ENCODE results near the gene BTBD2. TPM values are rescaled to one million over a fixed set of nuclear protein-coding genes. Genes with fewer than 3 reads are reported as not detected.

The BTBD2 gene
- total RNA-seq, 3 donors from 2014 or later: 52.0 to 67.2 (median 54.4) TPM

- Histone ChIP-seq H3K27ac (peak overlapping the region in 1 of 2 donors; percentile 12), H3K9me3 (no peaks in the 10 kb centered on the region), H3K4me1 (peaks cover 0 to 6% of the 10 kb centered on the region in 2 donors), H3K4me3 (no peak overlapping the region), H3K36me3 (no peaks in the 10 kb centered on the region), H3K27me3 (no peaks in the 10 kb centered on the region)
- no peak for DNase-seq (ENCODE audit: low spot score in 2 of 2)
- no peak for TF ChIP-seq CTCF (IDR thresholded peaks at IDR 0.05)
- no peak for TF ChIP-seq POLR2A (IDR thresholded peaks at IDR 0.05)
- TF ChIP-seq POLR2AphosphoS5 (IDR thresholded peaks at IDR 0.05): no peak
- intact Hi-C loops (cut with DNase I; ENCODE audit: low total_unique reads): no loop called here
Observed at GRCh38 chr19:2012941-2013682, 2.4 kb downstream of the BTBD2 start.

GRCh38 chr19:2011169-2011568 is 4.3 kb downstream of the BTBD2 start:
- Histone ChIP-seq H3K36me3 (no peaks in the 10 kb centered on the region), H3K4me3 (no peak overlapping the region), H3K4me1 (peaks cover 0 to 6% of the 10 kb centered on the region in 2 donors), H3K9me3 (no peaks in the 10 kb centered on the region), H3K27ac (no peak overlapping the region), H3K27me3 (no peaks in the 10 kb centered on the region)
- no peak for TF ChIP-seq POLR2AphosphoS5 (IDR thresholded peaks at IDR 0.05)
- TF ChIP-seq POLR2A (IDR thresholded peaks at IDR 0.05): no peak
- no peak for TF ChIP-seq CTCF (IDR thresholded peaks at IDR 0.05)
- intact Hi-C loops (cut with DNase I; ENCODE audit: low total_unique reads): no loop called here
- DNase-seq (ENCODE audit: low spot score in 2 of 2): no peak

GRCh38 chr19:2010135-2010668 is 5.3 kb downstream of the BTBD2 start:
- DNase-seq (ENCODE audit: low spot score in 2 of 2): no peak
- no peaks in the 10 kb centered on the region for H3K9me3 ChIP-seq
- TF ChIP-seq POLR2AphosphoS5 (IDR thresholded peaks at IDR 0.05): no peak
- no peak for TF ChIP-seq CTCF (IDR thresholded peaks at IDR 0.05)
- TF ChIP-seq POLR2A (IDR thresholded peaks at IDR 0.05): no peak
- H3K27ac ChIP-seq: no peak overlapping the region
- H3K36me3 ChIP-seq: no peaks in the 10 kb centered on the region
- H3K4me1 ChIP-seq: peaks cover 0 to 6% of the 10 kb centered on the region in 2 donors
- H3K4me3 ChIP-seq: no peak overlapping the region
- no peaks in the 10 kb centered on the region for H3K27me3 ChIP-seq
- intact Hi-C loops (cut with DNase I; ENCODE audit: low total_unique reads): no loop called here

GRCh38 chr19:2003874-2004273 is 11.6 kb downstream of the BTBD2 start:
- intact Hi-C loops (cut with DNase I; ENCODE audit: low total_unique reads): no loop called here
- no peak overlapping the region for H3K4me3 ChIP-seq
- no peaks in the 10 kb centered on the region for H3K36me3 ChIP-seq
- TF ChIP-seq CTCF (IDR thresholded peaks at IDR 0.05) (no peak), POLR2A (IDR thresholded peaks at IDR 0.05) (no peak), POLR2AphosphoS5 (IDR thresholded peaks at IDR 0.05) (no peak)
- no peak for DNase-seq (ENCODE audit: low spot score in 2 of 2)
- H3K27ac ChIP-seq: no peak overlapping the region
- no peaks in the 10 kb centered on the region for H3K9me3 ChIP-seq
- H3K4me1 ChIP-seq: no peaks in the 10 kb centered on the region
- H3K27me3 ChIP-seq: no peaks in the 10 kb centered on the region

- no peaks in the 10 kb centered on the region for H3K36me3 ChIP-seq
- H3K4me1 ChIP-seq: no peaks in the 10 kb centered on the region
- H3K9me3 ChIP-seq: no peaks in the 10 kb centered on the region
- DNase-seq (ENCODE audit: low spot score in 2 of 2): no peak
- no peaks in the 10 kb centered on the region for H3K27me3 ChIP-seq
- no peak overlapping the region for H3K4me3 ChIP-seq
- intact Hi-C loops (cut with DNase I; ENCODE audit: low total_unique reads): no loop called here
- TF ChIP-seq CTCF (IDR thresholded peaks at IDR 0.05): no peak
- no peak overlapping the region for H3K27ac ChIP-seq
Observed at GRCh38 chr19:1999856-2000515, 15.5 kb downstream of the BTBD2 start.
